ENCODE results near the gene LRRTM4.
"Not testable (repeated sequence)": the region's sequence is repeated elsewhere in the genome, so short reads cannot be mapped to it uniquely, and the experiment has no call there.

- not testable (repeated sequence) for TF ChIP-seq CTCF, POLR2A (IDR thresholded peaks at IDR 0.05)
Observed at GRCh38 chr2:77045456-77045855, 476.7 kb downstream of the LRRTM4 start.

Data from lower leg skin (tissue), 3 donors.